GM12865 (cell line): ENCODE results near the gene CHPF.

Experiments
- DNase-seq: peaks from one replicate; pipeline ENCODE4 v3.0.0; 2010; ENCODE audit warnings: low read depth
- H3K4me3 ChIP-seq: 2 replicates; pipeline ENCODE4 v1.5.1; 2011; ENCODE audit warnings: mild to moderate bottlenecking, low read depth, low read length, control low read depth
- CTCF ChIP-seq: IDR thresholded peaks from 2 replicates; pipeline ENCODE4 v1.5.1; 2011; ENCODE audit warnings: low read length, control low read depth, low read depth, inconsistent platforms; ENCODE audit not compliant: insufficient read depth; ENCODE audit errors: missing control alignments

Gene CHPF

GRCh38 chr2:219523031-219523671 is 20.5 kb downstream of the CHPF start:
- H3K4me3 ChIP-seq = no peak overlapping the region
- TF ChIP-seq CTCF = no peak
- no peak for DNase-seq

GRCh38 chr2:219522111-219523030 is 21.2 kb downstream of the CHPF start:
- no peak for TF ChIP-seq CTCF
- no peak for DNase-seq
- no peak overlapping the region for H3K4me3 ChIP-seq

GRCh38 chr2:219521066-219521880 is 22.3 kb downstream of the CHPF start:
- peak; percentile 8 for TF ChIP-seq CTCF
- no peak for DNase-seq
- no peak overlapping the region for H3K4me3 ChIP-seq

GRCh38 chr2:219520079-219520478 is 23.5 kb downstream of the CHPF start:
- no peak for TF ChIP-seq CTCF
- no peak overlapping the region for H3K4me3 ChIP-seq
- DNase-seq = no peak

- TF ChIP-seq CTCF = no peak
- no peak overlapping the region for H3K4me3 ChIP-seq
- DNase-seq = no peak
Measured at GRCh38 chr2:219519526-219519916, 24.1 kb downstream of the CHPF start.

- no peak for DNase-seq
- no peak overlapping the region for H3K4me3 ChIP-seq
- no peak for TF ChIP-seq CTCF
Measured at GRCh38 chr2:219517954-219518778, 25.4 kb downstream of the CHPF start.
